Ishikawa (cell line): ENCODE results near the gene APLN.

Experiments used
- CEBPB ChIP-seq: IDR thresholded peaks from 2 replicates; pipeline ENCODE4 v1.6.1; 2012
- CREB1 ChIP-seq: IDR thresholded peaks from 2 replicates; pipeline ENCODE4 v1.6.1; 2012; ENCODE audit warnings: low read depth
- EGR1 ChIP-seq: IDR thresholded peaks from 2 replicates; pipeline ENCODE4 v1.6.1; 2012
- EP300 ChIP-seq: IDR thresholded peaks from 2 replicates; pipeline ENCODE4 v1.6.1; 2012; ENCODE audit warnings: borderline replicate concordance
- FOXM1 ChIP-seq: IDR thresholded peaks from 2 replicates; pipeline ENCODE4 v1.6.1; 2012; ENCODE audit warnings: low read depth, borderline replicate concordance
- NFIC ChIP-seq: IDR thresholded peaks from 2 replicates; pipeline ENCODE4 v1.6.1; 2012
- RAD21 ChIP-seq: IDR thresholded peaks from 2 replicates; pipeline ENCODE4 v1.6.1; 2012; ENCODE audit warnings: low read depth
- REST ChIP-seq: IDR thresholded peaks from 2 replicates; pipeline ENCODE4 v1.6.1; 2012; ENCODE audit warnings: low read depth, mild to moderate bottlenecking
- TAF1 ChIP-seq: IDR thresholded peaks from 2 replicates; pipeline ENCODE4 v1.6.1; 2012; ENCODE audit warnings: low read depth, mild to moderate bottlenecking
- TCF12 ChIP-seq: IDR thresholded peaks from 2 replicates; pipeline ENCODE4 v1.6.1; 2012; ENCODE audit warnings: low read depth
- TEAD4 ChIP-seq: IDR thresholded peaks from 2 replicates; pipeline ENCODE4 v1.6.1; 2012
- YY1 ChIP-seq: IDR thresholded peaks from 2 replicates; pipeline ENCODE4 v1.6.1; 2012; ENCODE audit warnings: low read depth
- ZBTB7A ChIP-seq: IDR thresholded peaks from 2 replicates; pipeline ENCODE4 v1.6.1; 2012; ENCODE audit warnings: low read depth
- TF ChIP-seq, protein P1 (sequence below): IDR thresholded peaks from 2 replicates; pipeline ENCODE4 v1.6.1; 2012

GRCh38 chrX:129659861-129660260, 5.1 kb upstream of the APLN start:
- no peak for TF ChIP-seq CEBPB
- no peak for TF ChIP-seq REST
- TF ChIP-seq EGR1 = no peak
- TF ChIP-seq RAD21 = no peak
- TF ChIP-seq, protein P1, sequence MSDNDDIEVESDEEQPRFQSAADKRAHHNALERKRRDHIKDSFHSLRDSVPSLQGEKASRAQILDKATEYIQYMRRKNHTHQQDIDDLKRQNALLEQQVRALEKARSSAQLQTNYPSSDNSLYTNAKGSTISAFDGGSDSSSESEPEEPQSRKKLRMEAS = no peak
- no peak for TF ChIP-seq FOXM1
- no peak for TF ChIP-seq CREB1
- TF ChIP-seq EP300 = no peak
- TF ChIP-seq ZBTB7A = no peak
- no peak for TF ChIP-seq TEAD4
- no peak for TF ChIP-seq TAF1
- no peak for TF ChIP-seq NFIC
- no peak for TF ChIP-seq YY1
- no peak for TF ChIP-seq TCF12
